ENCODE results near the gene KCNQ1OT1.

GRCh38 chr11:2562890-2563212, 136.9 kb downstream of the KCNQ1OT1 start:
- TF ChIP-seq EP300 (IDR thresholded peaks at IDR 0.05): no peak
- no peak for TF ChIP-seq CTCF (IDR thresholded peaks at IDR 0.05)
- no peak for TF ChIP-seq POLR2A (IDR thresholded peaks at IDR 0.05)
